HUES64 (cell line): ENCODE results near the gene ADRA1B.

ENCODE experiments used
- H3K27ac ChIP-seq: 2 replicates; pipeline ENCODE4 v1.7.0; 2013; ENCODE audit warnings: low read depth, low read length, inconsistent platforms
- H3K27me3 ChIP-seq: 2 replicates; pipeline ENCODE4 v1.6.1; 2013; ENCODE audit warnings: mild to moderate bottlenecking, low read length; ENCODE audit not compliant: insufficient read depth
- H3K36me3 ChIP-seq: 2 replicates; pipeline ENCODE4 v1.6.1; 2013; ENCODE audit warnings: mild to moderate bottlenecking, low read length; ENCODE audit not compliant: insufficient read depth
- H3K4me1 ChIP-seq: 2 replicates; pipeline ENCODE4 v1.6.1; 2013; ENCODE audit warnings: mild to moderate bottlenecking, low read length, moderate library complexity; ENCODE audit not compliant: insufficient read depth
- H3K4me3 ChIP-seq: 2 replicates; pipeline ENCODE4 v1.5.1; 2013; ENCODE audit warnings: mild to moderate bottlenecking, low read length, moderate library complexity
- H3K9ac ChIP-seq: 2 replicates; pipeline ENCODE4 v1.6.1; 2013; ENCODE audit warnings: mild to moderate bottlenecking, low read depth, low read length
- H3K9me3 ChIP-seq: 2 replicates; pipeline ENCODE4 v1.6.1; 2013; ENCODE audit warnings: low read depth, low read length; ENCODE audit not compliant: insufficient read depth
- WGBS: fragments of 150-250, 120-280 bp; methylation state at CpG from one replicate; pipeline ENCODE4 v1.1.7; 2013; ENCODE audit warnings: missing lambda C conversion rate; 5-methylcytosine and 5-hydroxymethylcytosine counted together

The ADRA1B gene

GRCh38 chr5:159972538-159973362 lies 56.5 kb downstream of the ADRA1B start:
- H3K9me3 ChIP-seq = no peaks in the 10 kb centered on the region
- H3K4me1 ChIP-seq = no peaks in the 10 kb centered on the region
- peaks cover 62% of the 10 kb centered on the region for H3K27me3 ChIP-seq
- no peak overlapping the region for H3K9ac ChIP-seq
- H3K27ac ChIP-seq = no peak overlapping the region
- WGBS = 69% methylated on average over 47 of the region's 50 CpGs
- no peak overlapping the region; the same call in 1 of the 2 replicates for H3K4me3 ChIP-seq
- H3K36me3 ChIP-seq = no peaks in the 10 kb centered on the region

- no peak overlapping the region for H3K4me3 ChIP-seq
- H3K4me1 ChIP-seq = no peaks in the 10 kb centered on the region
- no peaks in the 10 kb centered on the region for H3K36me3 ChIP-seq
- WGBS = 86% methylated on average over 2 of the region's 2 CpGs
- no peak overlapping the region for H3K9ac ChIP-seq
- H3K27ac ChIP-seq = no peak overlapping the region
- H3K27me3 ChIP-seq = peaks cover 48% of the 10 kb centered on the region
- no peaks in the 10 kb centered on the region for H3K9me3 ChIP-seq
Measured at GRCh38 chr5:159975462-159976019, 59.3 kb downstream of the ADRA1B start.

- Histone ChIP-seq H3K9me3 (no peaks in the 10 kb centered on the region), H3K4me1 (no peaks in the 10 kb centered on the region), H3K4me3 (no peak overlapping the region), H3K9ac (no peak overlapping the region), H3K27me3 (peaks cover 34% of the 10 kb centered on the region), H3K27ac (no peak overlapping the region), H3K36me3 (no peaks in the 10 kb centered on the region)
- 94% methylated on average over 3 of the region's 3 CpGs for WGBS
Measured at GRCh38 chr5:159976921-159977320, 60.6 kb downstream of the ADRA1B start.

GRCh38 chr5:159978358-159978757 lies 62.1 kb downstream of the ADRA1B start:
- H3K27me3 ChIP-seq = peaks cover 20% of the 10 kb centered on the region

GRCh38 chr5:159982421-159983173 lies 66.3 kb downstream of the ADRA1B start:
- H3K4me3 ChIP-seq = no peak overlapping the region
- no peaks in the 10 kb centered on the region for H3K4me1 ChIP-seq
- H3K9me3 ChIP-seq = no peaks in the 10 kb centered on the region
- H3K36me3 ChIP-seq = no peaks in the 10 kb centered on the region
- no peak overlapping the region for H3K27ac ChIP-seq
- H3K27me3 ChIP-seq = peaks cover 31% of the 10 kb centered on the region
- 95% methylated on average over 7 of the region's 8 CpGs for WGBS
- H3K9ac ChIP-seq = no peak overlapping the region

More at GRCh38 chr5:159978358-159978757, 62.1 kb downstream of the ADRA1B start:
- Histone ChIP-seq H3K9ac (no peak overlapping the region), H3K36me3 (no peaks in the 10 kb centered on the region), H3K27ac (no peak overlapping the region), H3K9me3 (no peaks in the 10 kb centered on the region), H3K4me1 (no peaks in the 10 kb centered on the region), H3K4me3 (no peak overlapping the region)
- 71% methylated on average over 2 of the region's 2 CpGs for WGBS

GRCh38 chr5:159987031-159987674 lies 70.9 kb downstream of the ADRA1B start:
- no peak overlapping the region for H3K27ac ChIP-seq
- peaks cover 39% of the 10 kb centered on the region for H3K27me3 ChIP-seq
- H3K36me3 ChIP-seq = no peaks in the 10 kb centered on the region
- 3% methylated on average over 50 of the region's 50 CpGs for WGBS
- H3K9me3 ChIP-seq = no peaks in the 10 kb centered on the region
- peak overlapping the region; percentile 33; the same call in 1 of the 2 replicates for H3K9ac ChIP-seq
- no peaks in the 10 kb centered on the region for H3K4me1 ChIP-seq
- peak overlapping the region; percentile 56 for H3K4me3 ChIP-seq

- WGBS = 70% methylated on average over 1 of the region's 2 CpGs
- H3K4me3 ChIP-seq = no peak overlapping the region
- H3K4me1 ChIP-seq = no peaks in the 10 kb centered on the region
- H3K9ac ChIP-seq = no peak overlapping the region
- peaks cover 2% of the 10 kb centered on the region for H3K9me3 ChIP-seq
- peaks cover 33% of the 10 kb centered on the region for H3K27me3 ChIP-seq
- no peaks in the 10 kb centered on the region for H3K36me3 ChIP-seq
- no peak overlapping the region for H3K27ac ChIP-seq
Measured at GRCh38 chr5:159990506-159990905, 74.2 kb downstream of the ADRA1B start.

- no peak overlapping the region for H3K9ac ChIP-seq
- H3K36me3 ChIP-seq = no peaks in the 10 kb centered on the region
- no peaks in the 10 kb centered on the region for H3K4me1 ChIP-seq
- no peak overlapping the region for H3K4me3 ChIP-seq
- H3K9me3 ChIP-seq = peaks cover 2% of the 10 kb centered on the region
- peaks cover 13% of the 10 kb centered on the region for H3K27me3 ChIP-seq
- no peak overlapping the region for H3K27ac ChIP-seq
- 96% methylated on average over 1 of the region's 1 CpG for WGBS
Measured at GRCh38 chr5:159992566-159992965, 76.3 kb downstream of the ADRA1B start.

- WGBS = 88% methylated on average over 2 of the region's 2 CpGs
- H3K4me3 ChIP-seq = no peak overlapping the region
- H3K9ac ChIP-seq = no peak overlapping the region
- peaks cover 7% of the 10 kb centered on the region; the same call in 1 of the 2 replicates for H3K27me3 ChIP-seq
- peaks cover 2% of the 10 kb centered on the region for H3K9me3 ChIP-seq
- no peaks in the 10 kb centered on the region for H3K4me1 ChIP-seq
- no peaks in the 10 kb centered on the region for H3K36me3 ChIP-seq
- H3K27ac ChIP-seq = no peak overlapping the region
Measured at GRCh38 chr5:159993194-159993593, 76.9 kb downstream of the ADRA1B start.

GRCh38 chr5:159995907-159996306 lies 79.6 kb downstream of the ADRA1B start:
- no peaks in the 10 kb centered on the region for H3K36me3 ChIP-seq
- H3K9me3 ChIP-seq = peaks cover 2% of the 10 kb centered on the region
- no peak overlapping the region for H3K27ac ChIP-seq
- H3K27me3 ChIP-seq = no peaks in the 10 kb centered on the region; the same call in 1 of the 2 replicates
- no peak overlapping the region for H3K4me3 ChIP-seq
- no peaks in the 10 kb centered on the region for H3K4me1 ChIP-seq
- WGBS = 92% methylated on average over 3 of the region's 3 CpGs
- no peak overlapping the region for H3K9ac ChIP-seq

- H3K9me3 ChIP-seq = no peaks in the 10 kb centered on the region
- no peaks in the 10 kb centered on the region for H3K36me3 ChIP-seq
- H3K9ac ChIP-seq = no peak overlapping the region
- H3K27me3 ChIP-seq = no peaks in the 10 kb centered on the region
- H3K27ac ChIP-seq = no peak overlapping the region
- WGBS = 92% methylated on average over 3 of the region's 3 CpGs
- no peaks in the 10 kb centered on the region for H3K4me1 ChIP-seq
- no peak overlapping the region for H3K4me3 ChIP-seq
Measured at GRCh38 chr5:160001457-160001856, 85.2 kb downstream of the ADRA1B start.
